ENCODE results near the gene OR4N5.

GRCh38 chr14:20179880-20180279 lies 41.3 kb downstream of the OR4N5 start:
- TF ChIP-seq, protein P1, sequence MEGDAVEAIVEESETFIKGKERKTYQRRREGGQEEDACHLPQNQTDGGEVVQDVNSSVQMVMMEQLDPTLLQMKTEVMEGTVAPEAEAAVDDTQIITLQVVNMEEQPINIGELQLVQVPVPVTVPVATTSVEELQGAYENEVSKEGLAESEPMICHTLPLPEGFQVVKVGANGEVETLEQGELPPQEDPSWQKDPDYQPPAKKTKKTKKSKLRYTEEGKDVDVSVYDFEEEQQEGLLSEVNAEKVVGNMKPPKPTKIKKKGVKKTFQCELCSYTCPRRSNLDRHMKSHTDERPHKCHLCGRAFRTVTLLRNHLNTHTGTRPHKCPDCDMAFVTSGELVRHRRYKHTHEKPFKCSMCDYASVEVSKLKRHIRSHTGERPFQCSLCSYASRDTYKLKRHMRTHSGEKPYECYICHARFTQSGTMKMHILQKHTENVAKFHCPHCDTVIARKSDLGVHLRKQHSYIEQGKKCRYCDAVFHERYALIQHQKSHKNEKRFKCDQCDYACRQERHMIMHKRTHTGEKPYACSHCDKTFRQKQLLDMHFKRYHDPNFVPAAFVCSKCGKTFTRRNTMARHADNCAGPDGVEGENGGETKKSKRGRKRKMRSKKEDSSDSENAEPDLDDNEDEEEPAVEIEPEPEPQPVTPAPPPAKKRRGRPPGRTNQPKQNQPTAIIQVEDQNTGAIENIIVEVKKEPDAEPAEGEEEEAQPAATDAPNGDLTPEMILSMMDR (IDR thresholded peaks at IDR 0.05; ENCODE audit: insufficient read depth, low read depth, low read length) = no peak
- no peak for TF ChIP-seq EZH2 (IDR thresholded peaks at IDR 0.05; ENCODE audit: insufficient read depth, low read length)

Measured in astrocyte (in vitro differentiated cells and primary cell).